ENCODE measurements around the gene GGN. TPM values are rescaled to one million over a fixed set of nuclear protein-coding genes. Genes with fewer than 3 reads are reported as not detected.

GGN gene
- total and polyA plus RNA-seq, 9 of the 15 experiments (the other 6 are each of a cell fraction or from before 2014, with no cell fraction given) = 0.15 to 0.33 TPM; not detected in 7

DNA sequence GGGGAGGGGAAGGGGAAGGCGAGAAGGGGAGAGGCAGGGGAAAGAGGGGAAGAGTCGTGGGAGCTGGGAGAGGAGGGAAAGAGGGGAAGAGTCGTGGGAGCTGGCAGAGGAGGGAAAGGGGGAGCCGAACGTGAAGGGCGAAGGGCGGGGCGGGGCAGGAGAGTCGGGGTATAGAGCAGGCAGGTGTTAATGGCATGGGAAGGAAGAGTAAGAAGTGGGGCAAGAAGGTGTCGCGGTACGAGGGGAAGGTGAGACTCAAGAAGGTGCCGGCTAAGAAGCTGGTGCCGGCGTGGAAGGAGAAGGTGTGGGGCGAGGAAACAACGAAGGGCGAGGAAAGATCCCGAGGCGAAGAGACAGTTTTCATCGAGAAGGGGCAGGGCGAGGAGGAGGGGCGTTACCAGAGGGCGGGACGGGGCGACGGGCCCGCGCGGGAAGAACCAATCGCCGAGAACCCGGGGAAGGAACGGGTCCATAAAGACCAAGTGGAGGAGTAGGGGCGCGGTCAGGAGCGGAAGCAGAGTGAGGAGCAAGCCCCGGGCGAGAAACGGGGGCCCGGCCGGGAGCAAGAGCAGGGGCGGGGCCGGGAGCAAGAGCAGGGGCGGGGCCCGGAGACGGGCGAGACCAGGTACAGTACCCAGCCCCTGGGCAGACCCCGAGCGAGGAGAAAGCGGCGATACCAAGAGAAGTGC is 51.7 kb downstream of the GGN start (continued):
- TF ChIP-seq CREB3L1 (IDR thresholded peaks at IDR 0.05; ENCODE audit: borderline replicate concordance, low read depth) (no peak), MEIS2 (IDR thresholded peaks at IDR 0.05; ENCODE audit: partially characterized antibody) (no peak), TSHZ1 (CRISPR knock-in tag; IDR thresholded peaks at IDR 0.05) (no peak), POLR3G (IDR thresholded peaks at IDR 0.05; ENCODE audit: extremely low read depth, insufficient read length, insufficient replicate concordance) (no peak), ARID1B (IDR thresholded peaks at IDR 0.05) (peak; percentile 27), MEF2D (tag; conservative IDR thresholded peaks at IDR 0.05; ENCODE audit: low read depth) (no peak), ZNF57 (CRISPR knock-in tag; IDR thresholded peaks at IDR 0.05) (no peak), EP400 (IDR thresholded peaks at IDR 0.05) (0 out of 2 replicates have a peak, but pooled peaks have one; percentile 46), BRD4 (IDR thresholded peaks at IDR 0.05) (no peak; the same call in 1 of the 2 replicates), ZNF184 (CRISPR knock-in tag; IDR thresholded peaks at IDR 0.05) (no peak), FOSL1 (tag; conservative IDR thresholded peaks at IDR 0.05) (no peak), SPI1 (IDR thresholded peaks at IDR 0.05; ENCODE audit: borderline replicate concordance, low read depth, low read length) (peak; percentile 48; the same call in 1 of the 2 replicates), ZFPM2 (CRISPR knock-in tag; IDR thresholded peaks at IDR 0.05) (no peak), FOXK1 (CRISPR knock-in tag; IDR thresholded peaks at IDR 0.05; ENCODE audit: borderline replicate concordance) (no peak)
- TF ChIP-seq, protein P1, sequence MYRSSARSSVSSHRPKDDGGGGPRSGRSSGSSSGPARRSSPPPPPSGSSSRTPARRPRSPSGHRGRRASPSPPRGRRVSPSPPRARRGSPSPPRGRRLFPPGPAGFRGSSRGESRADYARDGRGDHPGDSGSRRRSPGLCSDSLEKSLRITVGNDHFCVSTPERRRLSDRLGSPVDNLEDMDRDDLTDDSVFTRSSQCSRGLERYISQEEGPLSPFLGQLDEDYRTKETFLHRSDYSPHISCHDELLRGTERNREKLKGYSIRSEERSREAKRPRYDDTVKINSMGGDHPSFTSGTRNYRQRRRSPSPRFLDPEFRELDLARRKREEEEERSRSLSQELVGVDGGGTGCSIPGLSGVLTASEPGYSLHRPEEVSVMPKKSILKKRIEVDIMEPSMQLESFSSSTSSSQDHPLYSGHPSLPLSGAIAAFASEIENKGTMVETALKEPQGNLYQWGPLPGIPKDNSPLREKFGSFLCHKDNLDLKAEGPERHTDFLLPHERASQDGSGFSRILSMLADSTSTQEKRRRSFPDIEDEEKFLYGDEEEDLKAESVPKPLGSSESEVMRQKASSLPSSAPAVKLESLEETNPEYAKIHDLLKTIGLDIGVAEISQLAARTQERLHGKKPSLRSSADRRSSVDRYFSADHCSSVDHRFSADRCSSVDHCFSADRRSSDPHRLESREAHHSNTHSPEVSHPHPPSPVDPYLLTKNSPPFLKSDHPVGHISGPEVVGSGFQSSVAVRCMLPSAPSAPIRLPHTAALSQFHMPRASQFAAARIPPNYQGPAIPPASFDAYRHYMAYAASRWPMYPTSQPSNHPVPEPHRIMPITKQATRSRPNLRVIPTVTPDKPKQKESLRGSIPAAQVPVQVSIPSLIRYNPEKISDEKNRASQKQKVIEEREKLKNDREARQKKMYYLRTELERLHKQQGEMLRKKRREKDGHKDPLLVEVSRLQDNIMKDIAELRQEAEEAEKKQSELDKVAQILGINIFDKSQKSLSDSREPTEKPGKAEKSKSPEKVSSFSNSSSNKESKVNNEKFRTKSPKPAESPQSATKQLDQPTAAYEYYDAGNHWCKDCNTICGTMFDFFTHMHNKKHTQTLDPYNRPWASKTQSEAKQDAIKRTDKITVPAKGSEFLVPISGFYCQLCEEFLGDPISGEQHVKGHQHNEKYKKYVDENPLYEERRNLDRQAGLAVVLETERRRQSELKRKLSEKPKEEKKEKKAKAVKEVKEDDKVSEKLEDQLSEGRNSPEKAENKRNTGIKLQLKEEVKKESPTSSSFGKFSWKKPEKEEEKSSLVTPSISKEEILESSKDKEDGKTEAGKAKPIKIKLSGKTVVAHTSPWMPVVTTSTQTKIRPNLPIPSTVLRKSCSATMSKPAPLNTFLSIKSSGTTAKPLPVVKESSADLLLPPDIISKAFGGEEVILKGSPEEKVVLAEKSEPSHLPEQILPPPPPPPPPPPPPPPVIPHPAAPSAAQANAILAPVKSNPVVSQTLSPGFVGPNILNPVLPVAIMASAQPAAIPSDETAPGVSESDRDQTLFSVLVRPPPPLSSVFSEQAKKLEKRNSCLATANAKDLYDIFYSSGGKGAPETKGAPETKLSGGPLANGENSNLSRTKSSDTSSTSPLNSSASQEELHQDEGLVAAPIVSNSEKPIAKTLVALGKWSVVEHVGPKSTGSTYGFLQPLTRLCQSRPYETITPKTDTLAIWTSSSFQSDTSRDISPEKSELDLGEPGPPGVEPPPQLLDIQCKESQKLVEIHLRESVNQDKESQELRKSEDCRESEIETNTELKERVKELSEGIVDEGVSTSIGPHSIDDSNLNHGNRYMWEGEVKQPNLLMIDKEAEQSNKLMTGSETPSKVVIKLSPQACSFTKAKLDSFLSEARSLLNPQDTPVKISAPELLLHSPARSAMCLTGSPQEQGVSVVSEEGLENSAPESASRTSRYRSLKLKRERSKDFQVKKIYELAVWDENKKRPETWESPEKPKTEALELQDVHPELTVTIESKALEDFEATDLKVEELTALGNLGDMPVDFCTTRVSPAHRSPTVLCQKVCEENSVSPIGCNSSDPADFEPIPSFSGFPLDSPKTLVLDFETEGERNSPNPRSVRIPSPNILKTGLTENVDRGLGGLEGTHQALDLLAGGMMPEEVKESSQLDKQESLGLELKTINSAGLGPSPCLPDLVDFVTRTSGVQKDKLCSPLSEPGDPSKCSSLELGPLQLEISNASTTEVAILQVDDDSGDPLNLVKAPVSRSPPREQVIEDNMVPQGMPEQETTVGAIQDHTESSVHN (IDR thresholded peaks at IDR 0.05; ENCODE audit: borderline replicate concordance in 1 of 2, low read depth in 1 of 2) = no peak

All from K562 (cell line).